Gastroesophageal sphincter (tissue), 3 donors: Measurements from ENCODE around the gene CCR4.

Experiments
- POLR2AphosphoS5 ChIP-seq: sonication (generic); formaldehyde crosslinking; IDR thresholded peaks from one replicate; pipeline ENCODE4 v1.6.1; 2017; ENCODE audit warnings: antibody characterized with exemption
- TF ChIP-seq, protein P1 (sequence below), 4 experiments: fragments of 200-600 bp in 2 of 4; fragments of 450-650 bp in 2 of 4; sonication (generic) in 1 of 4; IDR thresholded peaks; one replicate each; pipeline ENCODE4 v1.5.1; 2017 to 2019; ENCODE audit warnings: antibody characterized with exemption in 4 of 4, mild to moderate bottlenecking in 2 of 4, moderate library complexity in 2 of 4

DNA sequence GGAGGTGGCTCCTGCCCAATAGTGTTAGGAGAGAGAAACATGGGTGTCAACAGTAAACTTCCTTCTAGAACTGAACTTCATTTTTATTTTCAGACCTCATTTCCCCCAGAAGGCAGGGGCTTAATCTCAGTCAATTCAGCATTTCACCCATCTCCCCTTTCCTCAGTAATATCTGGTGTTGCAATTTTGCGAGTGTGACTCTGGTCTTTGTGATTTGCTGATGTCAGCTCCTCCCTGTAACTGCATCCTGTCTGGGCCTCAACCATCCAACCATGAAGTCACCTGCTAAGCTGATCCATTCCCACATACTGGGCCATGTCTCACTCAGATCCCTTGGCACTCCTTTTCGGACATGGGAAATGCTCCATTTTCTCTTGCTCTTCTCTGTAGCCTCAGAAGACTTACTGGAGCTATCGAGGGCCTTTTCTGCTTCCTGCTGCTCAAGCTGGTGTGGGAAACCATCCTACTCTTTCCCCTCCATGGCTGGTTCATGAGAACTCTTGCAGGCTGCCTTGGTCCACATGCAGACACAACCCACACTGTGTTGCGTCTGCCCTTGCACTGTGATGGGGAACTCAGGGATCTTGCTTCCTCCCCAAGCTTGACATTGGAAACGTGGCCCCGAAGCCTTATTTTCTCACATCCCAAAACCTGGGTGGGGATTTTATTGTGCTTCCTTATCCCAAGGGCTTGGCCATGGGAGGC lies 24.6 kb downstream of the CCR4 start:
- TF ChIP-seq, protein P1, sequence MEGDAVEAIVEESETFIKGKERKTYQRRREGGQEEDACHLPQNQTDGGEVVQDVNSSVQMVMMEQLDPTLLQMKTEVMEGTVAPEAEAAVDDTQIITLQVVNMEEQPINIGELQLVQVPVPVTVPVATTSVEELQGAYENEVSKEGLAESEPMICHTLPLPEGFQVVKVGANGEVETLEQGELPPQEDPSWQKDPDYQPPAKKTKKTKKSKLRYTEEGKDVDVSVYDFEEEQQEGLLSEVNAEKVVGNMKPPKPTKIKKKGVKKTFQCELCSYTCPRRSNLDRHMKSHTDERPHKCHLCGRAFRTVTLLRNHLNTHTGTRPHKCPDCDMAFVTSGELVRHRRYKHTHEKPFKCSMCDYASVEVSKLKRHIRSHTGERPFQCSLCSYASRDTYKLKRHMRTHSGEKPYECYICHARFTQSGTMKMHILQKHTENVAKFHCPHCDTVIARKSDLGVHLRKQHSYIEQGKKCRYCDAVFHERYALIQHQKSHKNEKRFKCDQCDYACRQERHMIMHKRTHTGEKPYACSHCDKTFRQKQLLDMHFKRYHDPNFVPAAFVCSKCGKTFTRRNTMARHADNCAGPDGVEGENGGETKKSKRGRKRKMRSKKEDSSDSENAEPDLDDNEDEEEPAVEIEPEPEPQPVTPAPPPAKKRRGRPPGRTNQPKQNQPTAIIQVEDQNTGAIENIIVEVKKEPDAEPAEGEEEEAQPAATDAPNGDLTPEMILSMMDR (IDR thresholded peaks at IDR 0.05), result no peak
- no peak for TF ChIP-seq POLR2AphosphoS5
